ENCODE measurements around the gene PCK1.

DNA sequence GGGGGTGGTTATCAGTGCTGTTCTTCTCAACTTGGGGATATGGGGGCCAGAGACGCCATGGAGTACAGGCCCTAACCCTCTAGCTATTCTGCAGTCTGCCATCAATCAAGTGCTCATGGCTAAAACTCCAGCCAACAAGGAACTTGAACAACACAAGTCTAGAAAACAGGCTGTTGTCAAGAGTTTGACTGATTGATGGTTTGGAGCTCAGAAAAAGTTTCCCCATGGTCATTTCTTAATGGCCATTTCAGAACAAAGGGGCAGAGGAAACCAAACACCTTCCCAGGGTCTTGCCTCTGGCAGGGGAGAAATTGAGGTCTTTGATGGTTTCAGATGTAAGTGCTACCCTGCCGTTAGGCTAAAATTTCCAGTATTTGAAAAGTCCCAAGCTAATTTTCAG lies 15.1 kb downstream of the PCK1 start:
- TF ChIP-seq, protein P1, sequence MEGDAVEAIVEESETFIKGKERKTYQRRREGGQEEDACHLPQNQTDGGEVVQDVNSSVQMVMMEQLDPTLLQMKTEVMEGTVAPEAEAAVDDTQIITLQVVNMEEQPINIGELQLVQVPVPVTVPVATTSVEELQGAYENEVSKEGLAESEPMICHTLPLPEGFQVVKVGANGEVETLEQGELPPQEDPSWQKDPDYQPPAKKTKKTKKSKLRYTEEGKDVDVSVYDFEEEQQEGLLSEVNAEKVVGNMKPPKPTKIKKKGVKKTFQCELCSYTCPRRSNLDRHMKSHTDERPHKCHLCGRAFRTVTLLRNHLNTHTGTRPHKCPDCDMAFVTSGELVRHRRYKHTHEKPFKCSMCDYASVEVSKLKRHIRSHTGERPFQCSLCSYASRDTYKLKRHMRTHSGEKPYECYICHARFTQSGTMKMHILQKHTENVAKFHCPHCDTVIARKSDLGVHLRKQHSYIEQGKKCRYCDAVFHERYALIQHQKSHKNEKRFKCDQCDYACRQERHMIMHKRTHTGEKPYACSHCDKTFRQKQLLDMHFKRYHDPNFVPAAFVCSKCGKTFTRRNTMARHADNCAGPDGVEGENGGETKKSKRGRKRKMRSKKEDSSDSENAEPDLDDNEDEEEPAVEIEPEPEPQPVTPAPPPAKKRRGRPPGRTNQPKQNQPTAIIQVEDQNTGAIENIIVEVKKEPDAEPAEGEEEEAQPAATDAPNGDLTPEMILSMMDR (conservative IDR thresholded peaks at IDR 0.05 in 1 of 2, IDR thresholded peaks at IDR 0.05 in 1 of 2; ENCODE audit: extremely low read depth in 1 of 2, insufficient read depth in 1 of 2, low read depth in 1 of 2, low read length in 2 of 2): no peak
- no peak for TF ChIP-seq EZH2 (IDR thresholded peaks at IDR 0.05; ENCODE audit: borderline replicate concordance, low read length)
